ENCODE measurements around the gene SMO. TPM values are rescaled to one million over a fixed set of nuclear protein-coding genes. Genes with fewer than 3 reads are reported as not detected.

The SMO gene
- 28.6 and 31.4 TPM in 2 replicates for total RNA-seq (2014; rRNA removed; shearing (Covaris generic))

GRCh38 chr7:129188372-129188891, at the start of gene SMO:
TSS of gene SMO (plus strand) at chr7:129188633. CDS start at chr7:129189152, 519 bp downstream.
- DNase-seq (ENCODE audit: low spot score) = peak; percentile 16

GRCh38 chr7:129143724-129144094, 44.7 kb upstream of the SMO start:
- no peak for DNase-seq (ENCODE audit: low spot score)

- peak; percentile 40 for DNase-seq (ENCODE audit: low spot score)
Measured at GRCh38 chr7:129144095-129144833, 44.2 kb upstream of the SMO start, which contains the start of gene TSPAN33. TSS of gene TSPAN33 (plus strand) at chr7:129144707. CDS start at chr7:129144981, 274 bp downstream.

- DNase-seq (ENCODE audit: low spot score) = no peak
Measured at GRCh38 chr7:129144834-129145668, 43.4 kb upstream of the SMO start.

- no peak for DNase-seq (ENCODE audit: low spot score)
Measured at GRCh38 chr7:129146237-129146979, 42.0 kb upstream of the SMO start.

GRCh38 chr7:129147731-129148130, 40.7 kb upstream of the SMO start:
- DNase-seq (ENCODE audit: low spot score) = no peak

- no peak for DNase-seq (ENCODE audit: low spot score)
Measured at GRCh38 chr7:129149511-129149910, 38.9 kb upstream of the SMO start.

- no peak for DNase-seq (ENCODE audit: low spot score)
Measured at GRCh38 chr7:129150199-129150996, 38.0 kb upstream of the SMO start.

- DNase-seq (ENCODE audit: low spot score) = no peak
Measured at GRCh38 chr7:129157651-129158050, 30.8 kb upstream of the SMO start.

GRCh38 chr7:129159539-129159938, 28.9 kb upstream of the SMO start:
- DNase-seq (ENCODE audit: low spot score) = no peak

- no peak for DNase-seq (ENCODE audit: low spot score)
Measured at GRCh38 chr7:129160161-129160905, 28.1 kb upstream of the SMO start.

GRCh38 chr7:129161524-129162225, 26.8 kb upstream of the SMO start:
- DNase-seq (ENCODE audit: low spot score) = no peak

- DNase-seq (ENCODE audit: low spot score) = no peak
Measured at GRCh38 chr7:129162732-129163131, 25.7 kb upstream of the SMO start.

GRCh38 chr7:129163875-129164544, 24.4 kb upstream of the SMO start:
- peak; percentile 33 for DNase-seq (ENCODE audit: low spot score)

- DNase-seq (ENCODE audit: low spot score) = no peak
Measured at GRCh38 chr7:129166745-129167144, 21.7 kb upstream of the SMO start.

- no peak for DNase-seq (ENCODE audit: low spot score)
Measured at GRCh38 chr7:129167817-129168216, 20.6 kb upstream of the SMO start.

- DNase-seq (ENCODE audit: low spot score) = no peak
Measured at GRCh38 chr7:129168231-129169021, 20.0 kb upstream of the SMO start.

GRCh38 chr7:129169171-129169671, 19.2 kb upstream of the SMO start:
- DNase-seq (ENCODE audit: low spot score) = no peak

Measured in A172 (cell line).